ENCODE results near the gene HAPLN2. TPM values are rescaled to one million over a fixed set of nuclear protein-coding genes. Genes with fewer than 3 reads are reported as not detected.

HAPLN2 gene
- total RNA-seq, 1 donor from 2014 or later, result not detected

DNA sequence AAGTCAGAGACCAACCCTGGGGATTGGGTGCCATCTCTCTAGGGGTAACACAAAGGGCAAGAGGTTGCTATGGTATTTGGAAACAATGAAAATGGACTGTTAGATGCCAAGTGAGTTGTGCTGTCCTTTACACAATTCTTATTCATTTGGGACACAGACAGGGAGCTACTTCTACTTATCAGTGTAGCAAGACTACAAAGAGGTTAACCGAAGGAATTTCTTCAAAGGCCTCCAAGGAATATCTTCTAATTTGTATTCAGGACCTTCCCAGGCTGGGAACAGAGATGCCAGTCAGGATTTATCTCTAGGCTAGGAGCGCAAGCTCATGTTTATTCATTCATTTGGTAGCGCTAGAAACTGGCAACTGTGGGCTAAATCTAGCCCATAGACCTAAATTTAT, 25.0 kb upstream of the HAPLN2 start:
- Mint-ChIP-seq H3K36me3 (ENCODE audit: low read depth) (peaks cover 54% of the 10 kb centered on the region), H3K27me3 (no peaks in the 10 kb centered on the region), H3K9me3 (no peaks in the 10 kb centered on the region), H3K4me3 (no peak overlapping the region), H3K27ac (no peak overlapping the region), H3K4me1 (peaks cover 25% of the 10 kb centered on the region)
- POLR2A ChIA-PET, result interaction anchor here (1.1 to 2.7 kb wide), 6 partner anchors 11 to 137 kb away, joined by 3 to 10 read pairs (median 6); no protein-coding TSS in a partner anchor
- ATAC-seq (ENCODE audit: low read depth) (no peak), DNase-seq (no peak)
- CTCF ChIA-PET, result interaction anchor here (0.8 to 4.0 kb wide), 5 partner anchors 13 to 208 kb away, joined by 4 to 18 read pairs (median 7); no protein-coding TSS in a partner anchor
- intact Hi-C loops (cut with micrococcal nuclease), result no loop called here
- TF ChIP-seq, protein P1, sequence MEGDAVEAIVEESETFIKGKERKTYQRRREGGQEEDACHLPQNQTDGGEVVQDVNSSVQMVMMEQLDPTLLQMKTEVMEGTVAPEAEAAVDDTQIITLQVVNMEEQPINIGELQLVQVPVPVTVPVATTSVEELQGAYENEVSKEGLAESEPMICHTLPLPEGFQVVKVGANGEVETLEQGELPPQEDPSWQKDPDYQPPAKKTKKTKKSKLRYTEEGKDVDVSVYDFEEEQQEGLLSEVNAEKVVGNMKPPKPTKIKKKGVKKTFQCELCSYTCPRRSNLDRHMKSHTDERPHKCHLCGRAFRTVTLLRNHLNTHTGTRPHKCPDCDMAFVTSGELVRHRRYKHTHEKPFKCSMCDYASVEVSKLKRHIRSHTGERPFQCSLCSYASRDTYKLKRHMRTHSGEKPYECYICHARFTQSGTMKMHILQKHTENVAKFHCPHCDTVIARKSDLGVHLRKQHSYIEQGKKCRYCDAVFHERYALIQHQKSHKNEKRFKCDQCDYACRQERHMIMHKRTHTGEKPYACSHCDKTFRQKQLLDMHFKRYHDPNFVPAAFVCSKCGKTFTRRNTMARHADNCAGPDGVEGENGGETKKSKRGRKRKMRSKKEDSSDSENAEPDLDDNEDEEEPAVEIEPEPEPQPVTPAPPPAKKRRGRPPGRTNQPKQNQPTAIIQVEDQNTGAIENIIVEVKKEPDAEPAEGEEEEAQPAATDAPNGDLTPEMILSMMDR (IDR thresholded peaks at IDR 0.05), result no peak

GRCh38 chr1:156595016-156595415, 24.2 kb upstream of the HAPLN2 start:
- peaks cover 33% of the 10 kb centered on the region for H3K4me1 Mint-ChIP-seq
- H3K27ac Mint-ChIP-seq, result peak overlapping the region; percentile 25
- ATAC-seq (ENCODE audit: low read depth), result no peak
- H3K4me3 Mint-ChIP-seq, result no peak overlapping the region
- ChIA-PET POLR2A (interaction anchor here (1.1 to 2.7 kb wide), 4 partner anchors 12 to 138 kb away, joined by 3 to 7 read pairs (median 6); no protein-coding TSS in a partner anchor), CTCF (interaction anchor here (2.0 kb wide), 1 partner anchor 14 kb away, joined by 7 read pairs; no protein-coding TSS in a partner anchor)
- no peak for DNase-seq
- TF ChIP-seq, protein P1 (IDR thresholded peaks at IDR 0.05), result no peak
- no peaks in the 10 kb centered on the region for H3K27me3 Mint-ChIP-seq
- intact Hi-C loops (cut with micrococcal nuclease), result no loop called here
- no peaks in the 10 kb centered on the region for H3K9me3 Mint-ChIP-seq
- peaks cover 58% of the 10 kb centered on the region for H3K36me3 Mint-ChIP-seq (ENCODE audit: low read depth)

DNA sequence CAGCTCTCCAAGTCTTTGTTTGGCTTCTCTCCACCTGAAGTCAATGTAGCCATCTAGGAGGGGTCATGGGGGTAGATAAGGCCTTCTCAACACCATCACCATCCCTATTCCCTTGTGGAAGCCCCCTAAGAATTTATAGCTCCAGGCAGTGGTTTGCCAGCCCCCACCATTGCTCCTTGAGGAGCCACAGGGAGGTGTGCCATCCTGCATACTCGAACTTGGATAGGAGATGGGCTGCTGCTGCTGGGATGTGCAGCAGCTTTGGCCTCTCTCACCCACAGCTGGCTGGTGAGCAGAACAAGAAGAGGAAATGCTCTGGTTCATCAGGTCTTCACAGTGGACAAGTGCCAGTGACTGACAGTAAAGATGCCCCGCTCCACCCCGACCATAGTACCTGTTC, 22.8 kb upstream of the HAPLN2 start:
- Mint-ChIP-seq H3K4me3 (no peak overlapping the region), H3K4me1 (peaks cover 40% of the 10 kb centered on the region), H3K27me3 (no peaks in the 10 kb centered on the region), H3K9me3 (no peaks in the 10 kb centered on the region), H3K27ac (no peak overlapping the region), H3K36me3 (ENCODE audit: low read depth) (peaks cover 63% of the 10 kb centered on the region)
- intact Hi-C loops (cut with micrococcal nuclease), result no loop called here
- ATAC-seq (ENCODE audit: low read depth) (no peak), DNase-seq (no peak)
- TF ChIP-seq, protein P1 (IDR thresholded peaks at IDR 0.05), result no peak
- POLR2A ChIA-PET, result interaction anchor here (0.9 to 1.2 kb wide), 2 partner anchors 96 to 115 kb away, joined by 4 read pairs; partner anchors contain the start of gene MEF2D
- CTCF ChIA-PET, result interaction anchor here (0.6 to 1.2 kb wide), 2 partner anchors 150 to 962 kb away, joined by 3 read pairs; no protein-coding TSS in a partner anchor

GRCh38 chr1:156598125-156598524, 21.1 kb upstream of the HAPLN2 start:
- Mint-ChIP-seq H3K4me3 (no peak overlapping the region), H3K36me3 (ENCODE audit: low read depth) (peaks cover 65% of the 10 kb centered on the region), H3K27me3 (no peaks in the 10 kb centered on the region), H3K9me3 (no peaks in the 10 kb centered on the region), H3K27ac (peak overlapping the region; percentile 35), H3K4me1 (peaks cover 40% of the 10 kb centered on the region)
- TF ChIP-seq, protein P1 (IDR thresholded peaks at IDR 0.05), result no peak
- ATAC-seq (ENCODE audit: low read depth), result no peak
- no peak for DNase-seq
- CTCF ChIA-PET, result interaction anchor here (0.9 to 1.2 kb wide), 2 partner anchors 10 to 16 kb away, joined by 3 read pairs; no protein-coding TSS in a partner anchor
- intact Hi-C loops (cut with micrococcal nuclease), result no loop called here
- POLR2A ChIA-PET, result interaction anchor here (0.7 to 1.6 kb wide), 3 partner anchors 16 to 114 kb away, joined by 3 to 4 read pairs (median 3); partner anchors contain the start of gene MEF2D

DNA sequence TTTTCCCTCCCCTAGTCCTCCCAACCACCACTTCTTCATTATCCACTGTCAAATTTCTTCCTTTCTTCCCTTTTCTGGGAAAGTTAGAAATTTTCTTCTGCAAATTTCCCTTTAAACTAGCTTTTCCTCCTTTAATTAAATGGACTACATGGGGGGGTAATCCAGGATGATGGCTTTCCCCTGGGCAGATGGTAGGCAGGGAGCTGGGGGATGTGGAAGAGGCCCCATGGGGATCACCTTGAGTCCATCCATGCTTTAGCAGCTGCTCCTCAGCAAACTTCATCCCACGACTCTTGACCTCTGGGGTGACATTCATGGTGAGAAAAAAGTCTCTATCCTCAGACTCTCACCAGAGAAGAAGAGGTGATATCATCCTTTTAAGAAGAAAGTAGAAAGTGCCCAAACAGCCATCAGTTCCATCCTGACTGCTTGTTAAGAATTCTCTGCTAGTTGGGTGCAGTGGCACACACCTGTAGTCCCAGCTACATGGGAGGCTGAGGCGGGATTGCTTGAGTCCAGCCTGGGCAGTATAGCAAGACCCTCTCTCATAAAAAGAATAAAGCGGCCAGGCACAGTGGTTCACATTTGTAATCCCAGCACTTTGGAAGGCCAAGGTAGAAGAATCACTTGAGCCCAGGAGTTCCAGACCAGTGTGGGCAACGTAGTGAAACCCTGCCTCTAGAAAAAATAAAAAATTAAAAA, 20.3 kb upstream of the HAPLN2 start:
- TF ChIP-seq, protein P1 (IDR thresholded peaks at IDR 0.05), result no peak
- no peak for DNase-seq
- ChIA-PET CTCF (interaction anchor here (0.9 to 1.6 kb wide), 3 partner anchors 8 to 16 kb away, joined by 3 read pairs; partner anchors contain the start of gene NAXE), POLR2A (interaction anchor here (0.7 to 1.6 kb wide), 4 partner anchors 16 to 118 kb away, joined by 3 to 8 read pairs (median 4); partner anchors contain the start of gene MEF2D)
- Mint-ChIP-seq H3K27me3 (no peaks in the 10 kb centered on the region), H3K4me3 (no peak overlapping the region), H3K4me1 (peaks cover 36% of the 10 kb centered on the region), H3K36me3 (ENCODE audit: low read depth) (peaks cover 63% of the 10 kb centered on the region), H3K27ac (peak overlapping the region; percentile 99), H3K9me3 (no peaks in the 10 kb centered on the region)
- intact Hi-C loops (cut with micrococcal nuclease), result no loop called here
- no peak for ATAC-seq (ENCODE audit: low read depth)

All from activated B cell treated with CpG ODN at 0.5 μM for 24 hours (primary cell).